Pancreas (tissue), 10 donors: ENCODE measurements around the gene MARK1. TPM values are rescaled to one million over a fixed set of nuclear protein-coding genes. Genes with fewer than 3 reads are reported as not detected.

Experiments
- ATAC-seq, 4 donors: fragments of 200-7000 bp; cut with Tn5 transposase; one replicate each; pipeline versions ENCODE4 v1.8.0 to v1.9.1; 2020; ENCODE audit warnings: mild to moderate bottlenecking in 4 of 4, moderate library complexity in 4 of 4
- DNase-seq, 6 donors: peaks; one replicate each; pipeline ENCODE4 v3.0.0-alpha.2; 2020
- FAIRE-seq: peaks from 2 replicates; lab custom pipeline; 2012; peaks lifted over from hg19 to GRCh38; lab: Jason Lieb, UNC
- H3K27ac ChIP-seq, 4 donors: fragments of 200-600 bp; sonication (generic); 1 replicate in 3 of 4; 2 replicates in 1 of 4; pipeline versions ENCODE4 v1.5.0 to v1.8.0; 2020
- H3K27me3 ChIP-seq, 4 donors: fragments of 200-600 bp; one replicate each; pipeline ENCODE4 v1.8.0; 2021
- H3K36me3 ChIP-seq, 3 donors: fragments of 200-600 bp; sonication (generic) in 1 of 3; one replicate each; pipeline versions ENCODE4 v1.5.0 to v1.8.0; 2020 to 2021
- H3K4me1 ChIP-seq, 3 donors: fragments of 200-600 bp; one replicate each; pipeline ENCODE4 v1.8.0; 2021
- H3K4me3 ChIP-seq, 4 donors: fragments of 200-600 bp; sonication (generic) in 2 of 4; one replicate each; pipeline versions ENCODE4 v1.5.0 to v1.8.0; 2020 to 2021
- H3K9me3 ChIP-seq, 4 donors: fragments of 200-600 bp; one replicate each; pipeline ENCODE4 v1.8.0; 2021
- WGBS, 2 donors: extraction: QIAGEN DNeasy Blood & Tissue Kit; methylation state at CpG; one replicate each; pipeline ENCODE4 v1.1.7; 2013; 5-methylcytosine and 5-hydroxymethylcytosine counted together
- intact Hi-C, 3 donors: fragments of 100-400 bp; cut with DNase I; formaldehyde crosslinking; loops; one replicate each; pipeline versions ENCODE4 v1.11.1 to v1.14.2; 2022
- polyA plus RNA-seq, 2 donors: library from polyadenylated mRNA; stranded (reverse); fragments of 200-250 nt; gene quantifications; one replicate each; pipeline ENCODE4 v1.2.3, GENCODE V29; 2013
- total RNA-seq, 6 donors: library from RNA; stranded (reverse); fragmentation: NEBNext Ultra II Directional in 4 of 6; extraction: Animal tissue kit (Norgen Biotek cat#: 25700) in 4 of 6; gene quantifications; one replicate each; pipeline versions ENCODE4 v1.2.1 to v1.2.4, GENCODE V29; 2021 to 2023
- TF ChIP-seq, protein P1 (sequence below), 4 donors: fragments of 200-600 bp; sonication (generic) in 3 of 4; IDR thresholded peaks; one replicate each; pipeline versions ENCODE4 v1.5.0 to v1.8.0; 2021; ENCODE audit warnings: antibody characterized with exemption in 4 of 4
- donor health status: healthy with polysubstance abuse.
- donor health status: DM: no; HTN: no; CAD: no; lungs with moderate emphysema.
- donor health status: DM: no; HTN: no; CAD: no.
- donor health status: control.
- donor health status: control.
- donor health status: Bipolar disorder and iron deficiency.
- donor health status: DM: yes; HTN: yes; CAD: no.
- donor health status: DM: no; HTN: no; CAD: no.
- donor health status: DM: no; HTN: no; CAD: no.
- donor health status: DM: yes; HTN: yes; CAD: no.

MARK1 gene
- total and polyA plus RNA-seq, 8 donors, result 0.84 to 3.5 (median 1.4) TPM

DNA sequence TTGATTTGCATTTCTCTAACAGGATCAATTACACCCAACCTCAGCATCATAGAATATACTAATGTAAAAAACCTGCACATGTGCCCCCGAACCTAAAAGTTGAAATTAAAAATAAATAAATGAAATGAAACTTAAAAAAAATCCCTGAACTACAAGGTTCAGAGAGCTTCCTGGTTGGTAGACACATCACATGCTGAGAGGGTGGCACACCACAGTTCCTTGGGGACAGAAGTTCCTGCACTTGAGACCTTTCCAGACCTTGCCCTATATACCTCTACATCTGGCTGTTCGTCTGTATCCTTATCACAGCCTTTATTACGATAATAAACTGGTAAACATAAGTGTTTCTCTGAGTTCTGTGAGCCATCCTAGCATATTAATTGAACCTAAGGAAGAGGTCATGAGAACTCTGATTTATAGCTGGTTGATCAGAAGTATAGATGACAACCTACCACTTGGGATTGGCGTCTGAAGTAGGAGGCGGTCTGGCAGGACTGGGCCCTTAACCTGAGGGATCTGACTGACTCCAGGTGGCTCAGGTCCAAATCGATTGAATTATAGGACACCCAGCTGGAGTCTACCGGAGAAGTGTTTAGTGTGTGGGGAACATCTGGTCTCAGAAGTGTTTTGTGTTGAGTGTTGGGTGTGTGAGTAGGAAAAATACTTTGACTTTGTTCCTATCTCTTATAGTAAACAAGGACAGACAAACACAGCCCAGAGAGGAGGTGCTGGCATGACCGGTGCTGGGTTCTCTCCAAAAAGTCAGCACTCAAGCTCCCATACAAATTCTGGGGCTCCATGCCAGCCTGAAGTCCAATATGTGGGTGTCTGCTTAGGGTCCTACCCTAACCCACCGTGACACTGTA lies 181.2 kb downstream of the MARK1 start:
- Histone ChIP-seq H3K4me3 (no peak overlapping the region), H3K27ac (peak overlapping the region in 2 of 4 donors; percentile 3 to 40), H3K4me1 (peaks cover 4 to 28% (median 18%) of the 10 kb centered on the region in 3 donors), H3K27me3 (no peaks in the 10 kb centered on the region), H3K9me3 (no peaks in the 10 kb centered on the region), H3K36me3 (no peaks in the 10 kb centered on the region)
- intact Hi-C loops, result no loop called here
- peak; percentile 43 to 64 (median 48) for ATAC-seq
- peak in 1 of 6 donors; percentile 21 for DNase-seq
- FAIRE-seq, result no peak
- WGBS, 2 donors, result 36 to 41% methylated on average over 9 of the region's 9 CpGs
- TF ChIP-seq, protein P1, sequence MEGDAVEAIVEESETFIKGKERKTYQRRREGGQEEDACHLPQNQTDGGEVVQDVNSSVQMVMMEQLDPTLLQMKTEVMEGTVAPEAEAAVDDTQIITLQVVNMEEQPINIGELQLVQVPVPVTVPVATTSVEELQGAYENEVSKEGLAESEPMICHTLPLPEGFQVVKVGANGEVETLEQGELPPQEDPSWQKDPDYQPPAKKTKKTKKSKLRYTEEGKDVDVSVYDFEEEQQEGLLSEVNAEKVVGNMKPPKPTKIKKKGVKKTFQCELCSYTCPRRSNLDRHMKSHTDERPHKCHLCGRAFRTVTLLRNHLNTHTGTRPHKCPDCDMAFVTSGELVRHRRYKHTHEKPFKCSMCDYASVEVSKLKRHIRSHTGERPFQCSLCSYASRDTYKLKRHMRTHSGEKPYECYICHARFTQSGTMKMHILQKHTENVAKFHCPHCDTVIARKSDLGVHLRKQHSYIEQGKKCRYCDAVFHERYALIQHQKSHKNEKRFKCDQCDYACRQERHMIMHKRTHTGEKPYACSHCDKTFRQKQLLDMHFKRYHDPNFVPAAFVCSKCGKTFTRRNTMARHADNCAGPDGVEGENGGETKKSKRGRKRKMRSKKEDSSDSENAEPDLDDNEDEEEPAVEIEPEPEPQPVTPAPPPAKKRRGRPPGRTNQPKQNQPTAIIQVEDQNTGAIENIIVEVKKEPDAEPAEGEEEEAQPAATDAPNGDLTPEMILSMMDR (IDR thresholded peaks at IDR 0.05), result no peak

DNA sequence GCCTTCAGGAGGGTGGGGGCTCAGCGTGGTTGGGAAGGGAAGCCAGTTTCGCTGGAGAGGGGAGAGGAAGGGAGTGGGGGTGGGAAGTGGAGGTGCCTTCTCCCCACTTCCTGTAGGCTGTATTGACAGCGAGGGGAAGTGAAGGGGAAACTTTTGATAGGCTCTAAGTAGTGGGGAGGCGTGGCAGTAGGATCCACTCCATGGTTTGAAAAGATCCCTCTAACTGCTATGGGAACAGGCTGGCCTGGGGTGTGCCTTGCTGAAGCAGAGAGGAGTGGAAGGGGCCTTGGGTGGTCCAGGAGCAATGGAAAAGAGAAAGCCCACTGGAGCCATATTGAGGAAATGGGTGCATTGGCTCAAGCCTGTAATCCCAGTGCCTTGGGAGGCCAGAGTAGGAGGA lies 182.4 kb downstream of the MARK1 start:
- FAIRE-seq, result no peak
- 88 to 96% methylated on average over 4 of the region's 4 CpGs for WGBS, 2 donors

DNA sequence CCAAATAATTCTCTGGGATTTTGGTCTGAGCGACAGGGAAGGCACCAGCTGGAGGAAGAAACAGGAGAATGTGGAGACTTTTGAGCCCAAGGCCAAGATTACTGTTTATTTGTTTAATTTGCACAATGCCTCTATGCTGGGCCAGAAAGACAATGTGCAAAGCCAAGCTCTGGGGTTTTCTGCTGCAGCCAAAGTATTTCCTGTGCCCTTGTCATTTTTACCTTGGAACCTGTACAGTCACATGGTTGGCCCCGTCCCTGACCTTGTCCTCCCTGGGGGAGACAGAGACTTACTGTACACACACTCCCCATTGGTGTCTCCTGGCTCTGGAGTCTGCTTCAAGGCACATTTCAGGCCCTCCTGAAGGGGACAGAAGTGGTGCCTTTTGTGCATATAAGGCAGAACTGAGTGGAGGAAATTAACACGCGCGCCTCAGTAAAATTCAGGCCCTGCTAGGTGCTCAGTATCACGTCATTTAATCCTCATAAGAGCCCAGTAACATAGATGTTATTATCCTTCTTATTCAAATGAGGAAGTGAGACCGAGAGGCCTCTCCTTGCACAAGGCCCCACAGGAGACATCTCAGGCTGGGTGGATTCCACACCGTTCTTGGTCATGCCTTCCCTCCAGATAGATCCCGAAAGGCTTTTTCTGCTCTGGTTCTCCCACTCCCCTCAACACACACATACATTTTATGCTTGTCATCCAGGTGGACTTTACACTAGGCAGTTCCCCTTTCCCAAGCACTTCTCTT lies 183.3 kb downstream of the MARK1 start:
- DNase-seq (peak in 1 of 6 donors; percentile 61), ATAC-seq (peak; percentile 26 to 78 (median 61)), FAIRE-seq (no peak)
- no peaks in the 10 kb centered on the region for H3K27me3 ChIP-seq
- TF ChIP-seq, protein P1 (IDR thresholded peaks at IDR 0.05), result no peak
- H3K27ac ChIP-seq, result peak overlapping the region in 1 of 4 donors; percentile 40
- no peaks in the 10 kb centered on the region for H3K9me3 ChIP-seq
- no peak overlapping the region for H3K4me3 ChIP-seq
- no peaks in the 10 kb centered on the region for H3K36me3 ChIP-seq
- WGBS, 2 donors, result 54% methylated on average over 9 of the region's 9 CpGs
- intact Hi-C loops, result no loop called here
- peaks cover 4 to 24% (median 18%) of the 10 kb centered on the region in 3 donors for H3K4me1 ChIP-seq

More for the DNA sequence above, 182.4 kb downstream of the MARK1 start:
- H3K4me3 ChIP-seq, result no peak overlapping the region
- no peaks in the 10 kb centered on the region for H3K27me3 ChIP-seq
- H3K27ac ChIP-seq, result peak overlapping the region in 1 of 4 donors; percentile 40
- intact Hi-C loops, result no loop called here
- peaks cover 4 to 28% (median 18%) of the 10 kb centered on the region in 3 donors for H3K4me1 ChIP-seq
- ATAC-seq (no peak), DNase-seq (no peak)
- H3K36me3 ChIP-seq, result no peaks in the 10 kb centered on the region
- TF ChIP-seq, protein P1 (IDR thresholded peaks at IDR 0.05), result no peak
- no peaks in the 10 kb centered on the region for H3K9me3 ChIP-seq

Other genes with a start within 250 kb of the MARK1 start
- 10 to 100 TPM in 2 of 6 donors, 1 to 10 TPM in 4; 5.0 to 17.0 (median 8.8) TPM for gene C1orf115, start 162.2 kb downstream of the MARK1 start, total RNA-seq
- 1 to 10 TPM; 5.4 to 6.9 TPM for gene C1orf115, start 162.2 kb downstream of the MARK1 start, polyA plus RNA-seq
- gene MTARC2, start 220.2 kb downstream of the MARK1 start, total RNA-seq, result 10 to 100 TPM; 14.8 to 27.0 (median 16.8) TPM
- gene MTARC2, start 220.2 kb downstream of the MARK1 start, polyA plus RNA-seq, result 10 to 100 TPM; 12.2 to 15.9 TPM